GM12872 (cell line): ENCODE measurements around the gene IL17RC.

Experiments
- TF ChIP-seq, protein P1 (sequence below): IDR thresholded peaks from 3 replicates; pipeline ENCODE4 v1.5.1; 2011; ENCODE audit warnings: low read depth, mild to moderate bottlenecking, low read length, moderate library complexity; ENCODE audit not compliant: insufficient read depth

The IL17RC gene, protein sequence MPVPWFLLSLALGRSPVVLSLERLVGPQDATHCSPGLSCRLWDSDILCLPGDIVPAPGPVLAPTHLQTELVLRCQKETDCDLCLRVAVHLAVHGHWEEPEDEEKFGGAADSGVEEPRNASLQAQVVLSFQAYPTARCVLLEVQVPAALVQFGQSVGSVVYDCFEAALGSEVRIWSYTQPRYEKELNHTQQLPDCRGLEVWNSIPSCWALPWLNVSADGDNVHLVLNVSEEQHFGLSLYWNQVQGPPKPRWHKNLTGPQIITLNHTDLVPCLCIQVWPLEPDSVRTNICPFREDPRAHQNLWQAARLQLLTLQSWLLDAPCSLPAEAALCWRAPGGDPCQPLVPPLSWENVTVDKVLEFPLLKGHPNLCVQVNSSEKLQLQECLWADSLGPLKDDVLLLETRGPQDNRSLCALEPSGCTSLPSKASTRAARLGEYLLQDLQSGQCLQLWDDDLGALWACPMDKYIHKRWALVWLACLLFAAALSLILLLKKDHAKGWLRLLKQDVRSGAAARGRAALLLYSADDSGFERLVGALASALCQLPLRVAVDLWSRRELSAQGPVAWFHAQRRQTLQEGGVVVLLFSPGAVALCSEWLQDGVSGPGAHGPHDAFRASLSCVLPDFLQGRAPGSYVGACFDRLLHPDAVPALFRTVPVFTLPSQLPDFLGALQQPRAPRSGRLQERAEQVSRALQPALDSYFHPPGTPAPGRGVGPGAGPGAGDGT

DNA sequence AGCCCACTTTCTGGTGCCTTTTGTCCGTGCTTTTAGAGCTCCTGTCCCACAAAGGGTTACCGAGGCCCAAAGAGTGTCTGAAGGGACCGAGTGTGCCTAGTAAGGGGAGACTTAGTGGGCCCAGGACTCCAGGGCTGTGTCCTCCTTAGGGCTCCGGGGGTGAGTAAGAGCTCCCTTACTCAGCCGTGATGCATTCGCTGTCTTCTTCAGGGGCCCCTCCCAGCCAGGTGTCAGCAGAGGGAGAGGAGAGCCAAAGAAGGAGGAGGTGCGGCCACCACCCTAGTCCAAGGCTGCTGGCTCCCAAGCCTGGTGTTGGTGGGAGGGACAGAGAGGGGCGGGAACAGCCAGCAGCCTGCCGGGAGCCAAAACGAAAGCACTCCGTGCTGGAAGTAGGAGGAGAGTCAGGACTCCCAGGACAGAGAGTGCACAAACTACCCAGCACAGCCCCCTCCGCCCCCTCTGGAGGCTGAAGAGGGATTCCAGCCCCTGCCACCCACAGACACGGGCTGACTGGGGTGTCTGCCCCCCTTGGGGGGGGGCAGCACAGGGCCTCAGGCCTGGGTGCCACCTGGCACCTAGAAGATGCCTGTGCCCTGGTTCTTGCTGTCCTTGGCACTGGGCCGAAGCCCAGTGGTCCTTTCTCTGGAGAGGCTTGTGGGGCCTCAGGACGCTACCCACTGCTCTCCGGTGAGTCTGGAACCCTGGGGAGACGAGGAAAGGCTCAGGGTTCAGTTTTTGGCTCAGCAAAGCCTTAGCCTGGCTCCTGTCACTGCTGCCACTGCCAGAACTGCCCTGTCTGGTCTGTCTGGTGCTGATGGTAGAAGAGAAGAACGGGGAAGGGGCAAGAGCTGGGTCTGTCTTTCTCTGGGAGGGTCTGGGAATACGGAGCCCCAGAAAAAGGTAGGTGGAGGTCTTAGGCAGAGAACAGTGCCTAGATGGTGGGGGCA, at the start of gene IL17RC:
Gene IL17RC, plus strand, starts transcription at position 365 of the 947 bp plus-strand sequence. Its CDS starts 218 bp downstream, at position 583.
- TF ChIP-seq, protein P1, sequence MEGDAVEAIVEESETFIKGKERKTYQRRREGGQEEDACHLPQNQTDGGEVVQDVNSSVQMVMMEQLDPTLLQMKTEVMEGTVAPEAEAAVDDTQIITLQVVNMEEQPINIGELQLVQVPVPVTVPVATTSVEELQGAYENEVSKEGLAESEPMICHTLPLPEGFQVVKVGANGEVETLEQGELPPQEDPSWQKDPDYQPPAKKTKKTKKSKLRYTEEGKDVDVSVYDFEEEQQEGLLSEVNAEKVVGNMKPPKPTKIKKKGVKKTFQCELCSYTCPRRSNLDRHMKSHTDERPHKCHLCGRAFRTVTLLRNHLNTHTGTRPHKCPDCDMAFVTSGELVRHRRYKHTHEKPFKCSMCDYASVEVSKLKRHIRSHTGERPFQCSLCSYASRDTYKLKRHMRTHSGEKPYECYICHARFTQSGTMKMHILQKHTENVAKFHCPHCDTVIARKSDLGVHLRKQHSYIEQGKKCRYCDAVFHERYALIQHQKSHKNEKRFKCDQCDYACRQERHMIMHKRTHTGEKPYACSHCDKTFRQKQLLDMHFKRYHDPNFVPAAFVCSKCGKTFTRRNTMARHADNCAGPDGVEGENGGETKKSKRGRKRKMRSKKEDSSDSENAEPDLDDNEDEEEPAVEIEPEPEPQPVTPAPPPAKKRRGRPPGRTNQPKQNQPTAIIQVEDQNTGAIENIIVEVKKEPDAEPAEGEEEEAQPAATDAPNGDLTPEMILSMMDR = no peak

DNA sequence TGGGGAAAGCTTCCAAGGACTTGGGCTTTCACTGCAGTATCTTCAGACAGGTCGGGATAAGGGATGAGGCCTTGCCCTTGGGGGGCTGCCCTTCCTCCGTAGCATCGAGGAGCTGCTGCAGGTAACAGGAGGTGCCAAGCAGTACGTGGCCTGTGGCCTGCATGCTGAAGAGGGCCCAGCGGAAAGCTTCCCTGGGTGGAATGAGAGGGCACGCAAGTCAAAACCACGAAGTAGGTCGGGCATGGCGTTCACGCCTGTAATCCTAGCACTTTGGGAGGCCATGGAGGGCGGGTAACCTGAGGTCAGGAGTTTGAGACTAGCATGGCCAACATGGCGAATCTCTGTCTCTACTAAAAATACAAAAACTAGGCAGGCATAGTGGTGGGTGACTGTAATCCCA, 49.8 kb upstream of the IL17RC start:
- TF ChIP-seq, protein P1 = no peak

DNA sequence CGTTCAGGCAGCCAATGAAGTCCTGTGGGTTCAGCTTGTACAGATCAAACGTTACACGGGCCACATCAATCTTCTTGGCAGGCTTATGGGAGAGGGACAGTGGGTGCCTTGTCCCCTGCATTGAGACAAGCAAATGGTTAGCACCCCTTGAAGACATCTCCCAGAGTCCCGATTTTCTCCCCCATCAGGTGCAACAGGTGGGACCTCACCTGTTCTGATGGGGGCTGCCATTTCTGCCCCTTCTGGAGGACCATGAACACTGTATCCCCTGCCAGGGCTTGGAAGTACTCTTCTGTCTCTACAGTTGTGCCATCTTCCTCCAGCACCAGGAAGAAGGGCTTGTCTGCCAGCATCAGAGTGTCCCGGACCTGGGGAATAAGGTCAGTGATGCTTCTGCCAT, 46.9 kb upstream of the IL17RC start:
- TF ChIP-seq, protein P1 = no peak

DNA sequence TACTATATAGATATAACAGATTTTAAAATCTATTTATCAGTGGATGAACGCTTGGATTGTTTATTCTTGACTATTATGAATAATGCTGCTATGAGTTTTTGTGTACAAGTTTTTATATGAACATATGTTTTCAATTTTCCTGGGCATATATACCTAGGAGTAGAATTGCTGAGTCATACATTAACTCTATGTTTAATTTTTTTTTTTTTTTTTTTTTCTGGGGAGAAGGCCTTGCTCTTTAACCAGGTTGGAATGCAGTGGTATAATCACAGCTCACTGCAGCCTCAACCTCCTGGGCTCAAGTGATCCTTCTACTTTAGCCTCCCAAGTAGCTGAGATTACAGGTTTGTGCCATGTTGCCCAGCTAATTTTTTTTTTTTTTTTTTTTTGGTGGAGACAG, 45.9 kb upstream of the IL17RC start:
- TF ChIP-seq, protein P1 = no peak

DNA sequence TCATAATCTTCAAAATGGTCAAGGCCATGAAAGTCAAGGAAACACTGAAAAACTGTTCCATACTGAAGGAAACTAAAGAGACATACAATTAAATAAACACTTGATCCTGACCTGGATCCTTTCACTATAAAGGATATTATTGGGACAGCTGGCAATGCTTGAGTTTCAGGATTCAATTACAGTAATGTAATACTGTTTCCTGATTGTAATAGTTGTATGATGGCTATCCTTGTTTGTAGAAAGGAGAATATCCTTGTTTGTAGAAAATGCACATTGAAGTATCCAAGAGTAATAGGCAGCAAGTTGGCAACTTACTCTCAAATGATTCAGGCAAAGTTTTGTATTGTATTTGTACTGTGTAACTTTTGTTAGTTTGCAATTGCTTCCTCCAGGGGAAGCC, 41.5 kb upstream of the IL17RC start:
- TF ChIP-seq, protein P1 = no peak

DNA sequence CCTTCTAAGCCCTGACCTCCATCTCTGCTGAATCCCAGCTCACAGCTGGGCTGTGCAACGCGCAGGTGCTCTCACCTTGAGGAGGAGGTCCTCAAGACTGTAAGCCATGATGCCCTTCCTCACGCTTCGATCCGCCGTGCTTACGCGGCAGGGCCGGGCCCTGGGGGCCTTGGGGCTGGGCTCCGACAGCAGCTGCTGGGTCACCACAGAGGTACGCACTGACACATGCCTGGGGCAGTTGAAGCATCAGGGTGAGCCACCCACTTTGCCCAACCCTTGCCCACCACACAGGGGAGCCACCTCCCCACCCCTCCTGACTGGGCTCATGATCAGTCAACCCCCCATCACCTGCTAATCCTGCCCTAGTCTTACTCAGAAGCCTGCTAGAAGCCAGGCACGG, 39.9 kb upstream of the IL17RC start:
- TF ChIP-seq, protein P1 = peak; percentile 21; the same call in 1 of the 3 replicates
